CD4-positive, alpha-beta T cell treated with Interleukin-10 for 1 hour (primary cell): ENCODE measurements around the gene TNFRSF25.

Experiments used
- DNase-seq: peaks from one replicate; pipeline ENCODE4 v3.0.0-alpha.2; 2020

TNFRSF25 gene

GRCh38 chr1:6466023-6466422 lies at the start of gene TNFRSF25:
Gene TNFRSF25 (minus strand): TSS chr1:6466173. CDS start chr1:6466107, 66 bp downstream.
- peak; percentile 74 for DNase-seq

GRCh38 chr1:6515771-6516170 lies 49.8 kb upstream of the TNFRSF25 start:
- DNase-seq: no peak

DNA sequence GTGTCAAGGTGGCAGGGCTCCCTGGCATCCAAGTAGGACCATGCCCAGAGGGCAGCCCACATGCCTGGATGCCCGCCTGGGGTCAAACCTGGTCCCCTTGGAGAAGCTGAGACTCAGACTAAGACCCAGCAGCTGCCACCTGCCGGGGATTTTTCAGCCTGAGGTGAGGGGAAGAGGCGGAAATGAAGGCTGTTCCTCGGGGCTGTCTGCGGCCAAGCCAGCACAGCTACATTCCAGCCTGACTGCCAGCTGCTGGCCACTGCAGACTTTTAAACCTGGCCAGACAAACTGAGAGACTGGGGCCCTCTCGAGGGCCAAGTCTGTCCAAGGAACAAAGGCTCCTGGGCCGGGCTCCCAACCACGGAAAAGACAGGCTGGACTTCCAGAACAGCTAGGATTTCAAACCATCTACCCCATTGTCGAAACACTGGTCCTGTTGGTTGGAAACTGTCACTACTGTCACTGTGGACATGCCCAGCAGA lies 47.4 kb upstream of the TNFRSF25 start:
- no peak for DNase-seq

DNA sequence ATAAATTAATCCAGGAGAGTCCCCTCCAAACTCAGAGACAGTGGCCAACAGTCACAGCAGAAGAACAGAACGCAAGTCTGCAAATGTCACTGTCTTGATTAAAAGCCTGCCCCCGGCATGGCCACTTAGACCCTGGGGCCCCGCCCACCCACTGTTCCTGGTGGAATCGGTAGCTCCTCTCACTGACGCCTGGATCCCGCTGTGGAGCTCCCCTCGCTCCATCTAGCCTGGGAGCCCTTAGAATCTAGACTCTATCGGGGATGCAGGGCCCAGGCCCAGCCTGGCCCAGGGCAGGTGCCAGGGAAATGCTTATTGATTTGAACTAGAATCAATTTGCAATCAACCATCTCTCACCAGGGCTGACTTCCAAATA lies 46.9 kb upstream of the TNFRSF25 start:
- no peak for DNase-seq

GRCh38 chr1:6512245-6512907 lies 46.4 kb upstream of the TNFRSF25 start:
- no peak for DNase-seq

- no peak for DNase-seq
Measured at GRCh38 chr1:6511561-6512244, 45.7 kb upstream of the TNFRSF25 start.

DNA sequence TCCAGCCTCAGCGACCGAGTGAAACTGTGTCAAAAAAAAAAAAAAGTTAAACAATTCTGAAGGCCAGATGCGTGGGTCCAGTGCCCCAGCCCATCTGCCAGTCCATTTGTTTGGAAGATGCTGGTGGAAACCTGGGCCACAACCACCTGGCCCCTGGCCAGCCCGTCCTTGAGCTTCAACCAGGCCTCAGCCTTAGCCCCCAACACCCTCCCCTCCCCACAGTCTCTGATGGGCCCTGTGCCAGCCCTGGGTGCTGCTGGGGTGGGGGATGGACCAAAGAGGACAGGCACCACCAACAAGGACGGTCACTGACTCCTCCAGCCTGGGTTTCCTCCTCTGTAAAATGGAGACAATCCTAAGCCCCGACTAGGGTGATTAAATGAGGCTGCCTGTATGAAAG lies 45.1 kb upstream of the TNFRSF25 start:
- no peak for DNase-seq

GRCh38 chr1:6510493-6510892 lies 44.5 kb upstream of the TNFRSF25 start:
- DNase-seq: no peak

GRCh38 chr1:6509919-6510291 lies 43.9 kb upstream of the TNFRSF25 start:
- DNase-seq: no peak

GRCh38 chr1:6509220-6509918 lies 43.4 kb upstream of the TNFRSF25 start:
- DNase-seq: no peak

GRCh38 chr1:6508816-6509189 lies 42.8 kb upstream of the TNFRSF25 start:
- no peak for DNase-seq

DNA sequence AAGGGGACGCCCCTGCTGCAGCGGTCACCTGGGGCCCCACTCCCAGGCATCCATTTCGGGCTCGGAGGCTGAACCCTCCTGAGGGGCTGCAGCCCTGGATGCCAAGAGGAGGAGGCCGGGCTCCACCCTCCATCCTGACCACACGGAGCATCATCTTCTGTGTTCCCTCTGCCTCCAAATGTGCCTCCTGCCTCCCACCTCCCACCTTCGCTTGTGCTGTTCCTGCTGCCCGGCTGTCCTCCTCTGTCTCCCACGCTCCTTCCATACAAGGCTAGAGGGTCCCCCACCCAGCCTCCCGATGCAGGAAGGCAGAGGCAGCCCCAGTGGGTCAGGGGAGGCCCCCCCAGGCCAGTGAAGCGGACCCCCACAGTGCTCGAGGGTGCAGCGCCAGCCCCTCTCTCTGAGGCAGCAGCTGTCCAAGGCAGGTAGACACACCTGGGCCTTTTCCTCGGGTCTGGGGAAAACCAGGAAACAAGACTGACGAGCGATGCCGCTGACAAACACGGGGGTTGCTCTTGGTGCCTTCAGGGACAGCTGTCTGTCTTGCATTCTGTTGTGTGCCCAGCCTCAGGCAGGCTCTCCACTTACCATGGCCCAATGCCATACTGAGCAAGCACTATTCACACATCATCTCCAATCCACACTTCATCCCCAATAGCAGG lies 42.3 kb upstream of the TNFRSF25 start:
- no peak for DNase-seq

GRCh38 chr1:6507461-6507911 lies 41.5 kb upstream of the TNFRSF25 start:
- DNase-seq: no peak

GRCh38 chr1:6507037-6507428 lies 41.1 kb upstream of the TNFRSF25 start:
- DNase-seq: no peak

- DNase-seq: no peak
Measured at GRCh38 chr1:6506210-6507036, 40.5 kb upstream of the TNFRSF25 start.

GRCh38 chr1:6505367-6506209 lies 39.6 kb upstream of the TNFRSF25 start:
- no peak for DNase-seq

GRCh38 chr1:6504887-6505286 lies 38.9 kb upstream of the TNFRSF25 start:
- no peak for DNase-seq

DNA sequence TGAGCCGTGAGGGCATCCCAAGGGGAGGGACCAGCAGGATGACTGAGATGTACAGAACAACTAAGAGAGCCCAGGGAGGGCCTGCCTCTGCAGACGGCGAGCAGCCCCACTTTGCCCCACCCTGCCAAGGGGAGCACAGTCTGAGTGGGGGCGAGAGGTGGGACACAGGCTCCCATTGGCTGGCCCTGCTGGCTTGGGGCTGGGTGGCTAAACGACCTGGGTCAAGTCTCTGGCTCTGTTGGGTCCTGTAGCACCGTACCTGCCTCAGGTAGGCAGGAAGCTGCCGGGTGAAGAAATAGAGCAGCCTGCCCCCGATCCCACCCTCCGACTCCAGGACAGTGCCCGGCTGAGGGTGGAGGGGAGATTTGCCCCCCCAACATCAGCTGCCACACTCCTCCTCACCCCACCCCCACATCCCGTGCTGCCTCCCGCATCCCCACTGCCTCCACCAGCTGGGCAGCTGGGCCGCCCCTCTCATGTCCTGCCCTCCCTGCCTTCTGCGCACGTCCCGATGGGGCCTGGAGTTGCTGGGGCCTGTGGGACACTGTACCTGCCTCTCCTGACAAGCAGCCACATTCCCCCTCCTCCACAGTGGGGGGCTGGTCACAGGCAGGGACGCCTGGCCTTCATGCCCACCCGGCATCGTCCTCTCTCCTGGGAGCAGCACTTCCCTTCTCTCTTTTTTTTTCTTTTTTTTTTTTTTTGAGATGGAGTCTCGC lies 38.1 kb upstream of the TNFRSF25 start:
- no peak for DNase-seq

DNA sequence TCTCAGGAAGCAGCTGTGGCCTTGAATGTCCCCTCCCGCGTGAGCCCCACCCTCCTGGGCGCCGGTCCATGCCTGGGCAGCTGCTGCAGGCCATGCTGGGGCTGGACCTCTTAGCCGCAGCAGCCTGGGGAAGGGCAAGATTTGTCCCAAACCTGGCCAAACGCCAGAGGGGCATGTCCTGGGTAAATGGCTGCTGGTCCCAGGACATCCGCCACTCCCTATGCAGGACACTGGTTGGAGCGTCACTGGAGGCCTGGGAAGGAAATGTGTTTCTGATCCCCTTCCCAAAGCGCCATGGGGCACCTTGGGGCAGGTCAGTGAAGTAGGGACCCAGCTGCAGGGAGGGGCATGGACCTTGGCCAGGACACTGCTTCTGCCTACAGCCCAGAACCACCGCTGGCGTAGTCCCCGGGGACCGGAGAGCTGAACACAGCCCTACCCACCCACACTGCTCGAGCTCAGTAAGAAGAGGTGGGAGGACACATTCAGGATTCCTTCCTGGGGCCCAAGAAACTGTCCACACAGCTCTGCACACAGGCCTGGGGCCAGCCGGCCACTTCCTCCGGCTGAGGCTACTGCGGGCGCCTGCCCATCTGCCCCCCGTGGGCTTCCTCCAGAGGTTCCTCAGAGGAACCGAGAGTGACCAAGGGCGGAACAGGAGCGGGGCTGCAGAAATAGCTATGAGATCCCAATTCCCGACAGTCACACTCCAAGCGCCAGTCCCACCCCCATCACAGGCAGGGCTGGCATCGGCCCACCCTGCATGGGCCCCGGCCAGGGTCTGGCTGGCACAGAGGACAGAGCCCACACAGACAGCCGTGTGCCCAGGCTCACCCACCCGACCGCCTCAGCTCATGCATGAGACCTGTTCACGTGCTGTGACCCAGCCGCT lies 36.3 kb upstream of the TNFRSF25 start:
- DNase-seq: no peak

DNA sequence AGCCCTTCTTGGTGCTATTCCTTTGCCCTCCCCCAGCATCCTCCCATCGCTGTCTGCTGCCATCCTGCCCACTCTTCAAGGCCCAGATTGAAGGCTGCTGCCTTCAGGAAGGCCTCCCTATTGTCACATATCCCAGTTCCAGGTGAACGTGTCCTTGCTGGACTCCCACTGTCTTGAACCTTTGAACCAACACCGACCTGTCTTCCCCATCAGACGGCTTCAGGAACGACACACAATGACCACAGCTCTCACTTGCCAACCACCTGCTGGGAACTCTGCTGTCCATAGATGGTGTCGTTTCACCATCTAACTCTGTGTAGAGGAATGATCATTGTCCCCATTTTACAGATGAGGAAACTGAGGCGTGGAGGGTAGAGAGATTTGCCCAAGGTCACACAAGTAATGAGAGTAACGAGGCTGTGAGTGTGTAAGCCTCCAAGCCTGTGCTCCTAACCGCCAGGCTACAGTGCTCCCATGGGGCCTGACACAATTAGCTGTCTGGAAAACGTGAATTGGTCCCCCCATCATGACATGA lies 35.4 kb upstream of the TNFRSF25 start:
- no peak for DNase-seq
